Activated CD4-positive, alpha-beta T cell treated with anti-CD3 and anti-CD28 coated beads, Interleukin-2, amount 50 U/mL, for 4 hours (primary cell): Measurements from ENCODE around the gene SEZ6L2.
"Not testable (repeated sequence)": the region's sequence is repeated elsewhere in the genome, so short reads cannot be mapped to it uniquely, and the experiment has no call there.

Experiments used
- DNase-seq, 2 experiments: peaks; one replicate each; pipeline ENCODE4 v3.0.0-alpha.2; 2020

SEZ6L2 gene

DNA sequence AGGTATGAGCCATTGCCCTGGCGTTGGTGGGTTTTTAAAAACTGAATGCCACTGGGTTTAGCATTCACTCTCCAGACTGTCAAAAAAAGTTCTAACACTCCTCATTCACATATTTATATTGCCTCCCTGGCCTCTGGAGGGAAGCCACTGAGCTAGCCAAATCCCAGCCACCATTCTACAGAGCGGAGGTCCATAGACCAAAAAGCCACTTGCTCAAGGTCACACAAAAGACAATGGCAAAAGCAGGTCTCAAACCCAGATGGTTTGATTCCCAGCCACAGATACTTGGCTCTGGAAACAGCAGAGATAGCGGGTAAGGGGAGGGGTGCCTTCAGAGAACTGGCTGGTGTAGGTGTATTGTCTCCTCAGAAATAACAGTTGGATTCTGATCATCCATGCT lies 18.3 kb downstream of the SEZ6L2 start:
- DNase-seq = no peak

DNA sequence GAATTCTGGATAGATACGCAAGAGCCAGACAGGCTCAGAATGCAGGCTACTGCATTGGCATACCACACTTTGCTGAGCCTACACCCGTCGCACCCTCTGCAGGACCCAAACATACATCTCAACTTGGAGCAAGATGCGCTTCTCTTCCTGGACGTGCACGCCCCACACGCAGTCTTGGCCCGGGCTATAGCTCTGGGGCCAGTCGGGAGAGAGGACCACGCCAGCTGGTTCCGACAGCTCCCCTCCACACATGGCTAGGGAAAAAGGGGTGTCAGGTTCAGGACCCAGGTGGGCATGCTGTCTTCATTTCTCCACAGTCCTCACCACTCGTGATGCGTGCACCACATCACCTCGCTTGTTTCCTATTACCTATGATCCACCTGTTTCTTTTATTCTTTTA lies 21.2 kb downstream of the SEZ6L2 start:
- DNase-seq = no peak

DNA sequence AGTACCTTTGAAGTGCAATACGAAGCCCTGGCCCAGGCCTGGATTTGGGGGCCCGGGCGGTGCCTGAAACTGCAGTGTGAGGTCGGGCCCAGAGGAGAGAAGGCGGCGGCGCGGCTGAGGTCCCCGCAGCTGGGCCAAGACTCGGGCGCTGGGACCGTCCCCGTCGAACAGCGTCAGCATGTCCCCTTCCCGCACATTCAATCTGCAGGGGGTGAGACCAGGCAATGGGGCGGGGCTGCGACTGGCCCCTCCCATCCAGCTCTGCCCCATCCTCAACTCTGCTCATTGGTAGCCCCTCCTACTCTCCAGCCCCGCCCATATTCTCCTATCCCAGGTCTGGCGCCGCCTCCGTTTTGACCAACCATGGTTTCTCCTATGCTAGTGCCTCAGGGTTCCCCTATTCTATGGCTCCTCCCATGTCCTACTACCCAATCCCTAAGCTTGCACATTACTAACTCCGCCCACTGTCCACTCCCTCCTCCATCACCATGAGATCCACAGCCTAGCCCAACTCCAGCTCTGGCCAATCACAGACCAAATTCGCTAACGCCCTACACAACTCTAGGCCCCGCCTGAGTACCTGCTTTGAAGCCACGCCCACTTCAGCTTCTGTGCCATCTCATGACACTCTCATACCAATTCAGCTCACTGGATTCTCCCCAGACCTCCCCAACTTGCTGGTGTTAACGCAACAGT lies 21.9 kb downstream of the SEZ6L2 start:
- peak; percentile 31 to 33 for DNase-seq

DNA sequence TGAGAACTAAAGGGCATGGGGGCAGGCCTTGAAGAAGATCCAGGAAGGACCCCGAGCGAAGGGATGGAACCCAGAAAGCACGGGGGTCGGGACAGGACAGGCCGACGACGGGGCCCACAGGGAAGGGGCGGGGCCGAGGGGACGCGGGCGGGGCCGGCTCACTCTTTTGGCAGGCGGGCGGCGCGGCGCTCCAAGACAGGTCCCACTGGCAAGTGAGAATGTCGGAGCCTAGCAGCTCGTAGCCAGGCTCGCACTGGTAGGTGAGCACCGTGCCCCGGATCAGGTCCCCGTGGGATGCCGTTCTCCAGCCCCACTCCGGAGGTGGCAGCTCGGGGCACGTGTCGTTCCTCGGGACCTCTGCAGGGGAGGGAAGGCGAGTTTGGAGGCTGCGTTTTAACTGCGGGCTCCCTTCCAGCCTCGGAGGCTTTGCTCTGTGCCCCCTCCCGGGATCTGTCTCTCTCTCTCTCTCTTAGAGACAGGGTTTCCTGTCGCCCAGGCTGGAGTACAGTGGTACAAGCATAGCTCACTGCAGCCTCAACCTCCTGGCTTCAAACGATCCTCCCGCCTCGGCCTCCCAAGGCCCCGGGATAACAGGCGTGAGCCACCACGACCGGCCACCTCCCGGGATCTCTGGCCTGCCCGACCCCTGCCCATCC lies 22.6 kb downstream of the SEZ6L2 start:
- DNase-seq = peak; percentile 17 to 31

DNA sequence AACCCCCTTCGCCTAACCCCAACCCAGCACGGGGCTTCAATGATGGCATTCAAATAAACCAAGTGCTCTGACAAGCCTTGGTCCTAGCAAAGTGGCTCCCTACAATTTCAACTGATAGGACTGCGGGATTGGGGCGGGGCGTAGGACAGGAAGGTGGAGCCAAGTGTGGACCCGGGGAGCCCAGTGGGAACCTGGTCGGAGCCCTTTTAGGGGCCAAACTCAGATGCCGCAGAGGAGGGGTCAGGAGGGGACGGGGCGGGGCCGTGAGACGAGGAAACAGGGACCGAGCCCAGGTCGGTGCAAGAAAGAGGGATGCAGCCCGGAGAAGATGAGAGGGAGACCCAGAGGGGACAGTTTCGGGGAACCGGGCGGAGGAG lies 23.1 kb downstream of the SEZ6L2 start:
- no peak for DNase-seq

DNA sequence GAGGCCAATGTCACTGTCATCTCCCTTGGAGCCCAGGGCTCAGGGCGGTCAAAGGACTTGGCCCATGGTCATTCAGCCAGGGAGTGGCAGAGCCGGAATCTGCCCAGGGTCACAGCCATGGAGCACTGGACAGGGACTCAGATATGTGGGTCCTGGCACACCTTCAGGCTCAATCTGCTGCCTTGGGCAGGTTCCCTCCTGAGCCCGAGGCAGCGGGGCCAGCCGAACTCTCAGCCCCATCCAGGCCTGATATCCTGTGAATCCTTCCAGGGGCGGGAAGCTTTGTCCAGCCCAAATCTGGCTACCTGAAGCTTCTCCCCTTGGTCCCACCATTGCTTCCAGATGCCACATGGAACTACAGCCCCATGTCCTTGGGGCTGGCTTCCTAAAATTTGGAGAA lies 24.1 kb downstream of the SEZ6L2 start:
- no peak for DNase-seq

DNA sequence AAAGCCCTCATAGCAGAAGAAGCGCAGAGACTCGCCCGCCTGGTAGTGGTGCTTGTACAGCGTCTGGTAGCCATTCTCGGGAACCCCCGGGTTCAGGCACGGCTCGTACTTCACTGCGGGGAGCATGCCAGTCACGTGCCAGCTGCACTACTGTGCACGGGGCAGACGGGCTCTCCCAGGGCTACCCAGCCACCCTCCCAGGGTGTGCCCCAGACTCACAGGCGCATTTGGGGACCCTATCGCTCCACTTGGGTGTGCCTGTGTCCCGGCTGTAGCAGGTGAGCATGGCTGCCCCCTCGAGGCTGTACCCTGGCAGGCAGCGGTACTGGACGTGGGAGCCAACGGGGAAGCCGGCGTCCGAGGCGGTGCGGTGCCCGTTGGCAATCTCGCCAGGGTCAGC lies 26.0 kb downstream of the SEZ6L2 start:
- DNase-seq = no peak

DNA sequence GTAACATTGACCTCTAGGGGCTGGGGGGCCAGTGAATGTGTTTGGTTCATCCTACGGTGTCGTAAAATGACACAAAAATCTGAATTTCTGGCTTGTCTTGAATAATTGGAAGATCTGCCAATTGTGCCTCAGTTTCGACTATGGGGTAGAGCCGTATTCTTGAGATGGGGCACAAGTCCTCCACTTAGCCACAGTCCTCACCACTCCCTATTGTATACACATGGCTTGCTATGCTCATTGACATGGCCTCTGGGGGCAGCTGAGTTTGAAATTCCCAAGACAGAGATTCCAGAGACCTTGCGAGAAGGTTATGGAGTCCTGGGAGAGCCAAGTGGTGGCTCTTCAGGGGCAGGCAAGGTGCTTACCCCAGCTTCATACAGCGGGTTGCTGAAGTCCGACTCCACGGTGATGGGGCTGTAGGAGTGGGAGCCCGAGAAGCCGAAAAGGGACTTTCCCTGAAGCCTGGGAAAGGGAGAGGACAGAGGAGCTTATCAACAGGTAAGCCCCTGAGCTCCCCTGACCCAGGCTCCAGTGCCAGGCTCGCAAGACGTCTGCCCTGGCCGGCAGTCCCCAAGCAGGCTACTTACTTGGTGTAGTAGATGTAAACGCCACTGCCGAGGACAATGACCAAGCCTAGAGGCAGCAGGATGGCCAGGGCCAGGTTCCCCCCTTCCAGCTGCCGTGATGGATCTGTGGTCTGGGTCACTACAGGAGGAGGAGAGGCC lies 27.4 kb downstream of the SEZ6L2 start:
- DNase-seq = no peak

DNA sequence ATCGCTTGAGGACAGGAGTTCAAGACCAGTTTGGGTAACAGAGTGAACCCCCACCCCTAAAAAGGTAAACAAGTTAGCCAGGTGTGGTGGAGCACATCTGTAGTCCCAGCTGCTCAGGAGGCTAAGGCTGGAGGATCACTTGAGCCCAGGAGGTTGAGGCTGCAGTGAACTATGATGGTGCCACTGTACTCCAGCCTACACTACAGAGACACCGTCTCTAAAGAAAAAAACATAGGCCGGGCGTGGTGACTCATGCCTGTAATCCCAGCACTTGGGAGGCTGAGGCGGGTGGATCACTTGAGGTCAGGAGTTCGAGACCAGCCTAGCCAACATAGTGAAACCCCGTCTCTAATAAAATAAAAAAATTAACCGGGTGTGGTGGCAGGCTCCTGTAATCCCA lies 30.3 kb downstream of the SEZ6L2 start:
- DNase-seq = not testable (repeated sequence)

DNA sequence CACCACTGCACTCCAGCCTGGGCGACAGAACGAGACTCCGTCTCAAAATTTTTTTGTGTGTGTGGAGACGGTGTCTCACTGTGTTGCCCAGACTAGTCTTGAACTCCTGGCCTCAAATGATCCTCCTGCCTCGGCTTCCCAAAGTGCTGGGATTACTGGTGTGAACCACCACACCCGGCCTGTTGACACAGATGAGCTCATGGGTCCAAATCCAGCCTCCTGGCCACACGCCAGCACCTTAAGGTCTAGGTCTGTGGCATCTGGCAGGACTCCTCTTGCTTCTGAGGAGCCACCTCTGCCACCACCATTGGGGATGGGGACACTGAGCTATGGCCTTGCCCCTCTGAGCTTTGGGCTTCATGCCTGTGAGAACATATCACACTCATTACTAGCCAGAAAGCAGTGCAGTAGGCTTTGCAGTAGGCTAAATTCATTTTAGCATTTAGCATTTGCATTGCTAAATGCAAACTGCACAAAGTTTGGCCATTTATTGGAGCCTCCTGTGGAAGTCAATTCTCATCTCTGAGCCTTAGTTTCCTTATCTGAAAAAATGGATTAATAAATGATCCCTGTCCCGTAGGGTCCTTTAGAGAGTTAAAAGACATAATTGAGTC lies 30.8 kb downstream of the SEZ6L2 start:
- DNase-seq = no peak

DNA sequence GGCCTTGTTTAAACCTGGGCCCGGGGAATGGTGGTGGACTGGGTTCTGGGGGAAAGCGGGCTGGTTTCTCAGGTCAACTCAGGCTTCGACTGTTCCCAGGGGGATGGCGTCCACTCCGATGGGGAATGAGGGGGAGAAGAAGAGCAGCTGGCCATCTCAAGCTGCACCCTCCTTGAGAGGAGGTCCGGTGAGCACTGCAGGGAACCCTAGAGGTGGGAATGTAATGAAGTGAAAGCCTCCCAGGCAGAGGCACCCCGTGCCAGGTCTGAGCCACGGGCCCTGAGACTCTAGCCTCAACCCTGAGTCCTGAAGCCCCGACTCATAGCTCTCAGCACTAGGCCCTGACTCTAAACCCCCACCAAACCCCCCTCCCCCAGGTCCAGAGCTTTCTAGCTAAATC lies 35.1 kb downstream of the SEZ6L2 start:
- no peak for DNase-seq

DNA sequence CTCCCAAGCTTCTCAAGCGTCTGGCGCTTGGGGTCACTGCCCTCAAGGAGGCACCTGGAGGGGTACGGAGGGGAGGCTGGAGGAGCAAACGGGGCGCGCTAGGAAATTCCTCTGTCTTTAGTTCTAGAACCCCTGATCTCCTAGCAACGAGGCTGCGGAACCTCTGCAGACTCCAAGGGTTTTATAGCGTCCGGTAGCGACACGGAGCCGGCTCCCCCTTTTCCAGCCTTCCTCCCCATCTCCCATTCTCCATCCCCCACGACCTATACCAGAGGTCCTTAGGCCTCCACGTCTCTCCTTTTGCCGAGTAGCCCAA lies 35.7 kb downstream of the SEZ6L2 start:
- no peak for DNase-seq

DNA sequence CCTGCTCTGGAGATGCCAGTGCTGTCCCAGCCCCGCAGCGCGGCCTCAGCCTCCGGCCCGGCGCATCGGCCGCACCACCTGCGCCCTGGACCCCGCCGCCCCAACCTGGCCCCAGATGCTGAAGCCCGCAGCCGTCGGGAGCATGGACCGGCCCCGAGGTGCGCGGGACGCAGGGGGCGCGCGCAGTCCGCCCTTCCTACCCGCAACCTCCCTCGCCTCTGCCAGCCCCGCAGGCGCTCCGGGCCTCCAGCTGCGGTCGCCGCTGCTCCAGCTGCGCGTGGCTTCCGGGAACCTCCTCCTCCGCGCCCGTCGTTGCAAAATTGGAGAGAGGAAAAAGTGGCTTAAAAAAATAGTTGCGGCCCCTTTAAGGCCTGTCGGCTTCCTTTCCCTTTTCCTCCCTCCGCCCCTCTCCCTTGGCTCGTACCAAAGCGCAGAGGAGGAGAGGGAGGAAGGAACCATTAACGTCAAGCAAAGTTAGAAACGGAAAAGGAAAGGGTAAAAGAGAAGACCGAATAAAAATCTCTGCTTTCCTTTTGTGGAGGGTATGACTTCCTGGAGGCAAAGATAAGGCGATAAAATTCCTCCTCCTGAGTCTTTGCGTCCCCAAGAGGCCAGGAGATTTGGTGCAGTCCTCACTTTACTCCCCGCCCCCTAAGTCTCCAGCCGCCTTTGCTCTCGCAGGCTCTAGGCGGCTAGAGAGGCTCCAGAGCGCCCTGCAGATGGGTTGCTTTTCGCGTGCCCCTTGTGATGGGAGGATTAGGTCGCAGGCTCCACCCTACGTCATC lies 36.3 kb downstream of the SEZ6L2 start, which contains the start of gene CDIPT:
CDIPT (minus strand) TSS at position 343 of the 785 bp plus-strand sequence. CDS start 369 bp downstream, outside the sequence.
- peak; percentile 89 to 91 for DNase-seq

DNA sequence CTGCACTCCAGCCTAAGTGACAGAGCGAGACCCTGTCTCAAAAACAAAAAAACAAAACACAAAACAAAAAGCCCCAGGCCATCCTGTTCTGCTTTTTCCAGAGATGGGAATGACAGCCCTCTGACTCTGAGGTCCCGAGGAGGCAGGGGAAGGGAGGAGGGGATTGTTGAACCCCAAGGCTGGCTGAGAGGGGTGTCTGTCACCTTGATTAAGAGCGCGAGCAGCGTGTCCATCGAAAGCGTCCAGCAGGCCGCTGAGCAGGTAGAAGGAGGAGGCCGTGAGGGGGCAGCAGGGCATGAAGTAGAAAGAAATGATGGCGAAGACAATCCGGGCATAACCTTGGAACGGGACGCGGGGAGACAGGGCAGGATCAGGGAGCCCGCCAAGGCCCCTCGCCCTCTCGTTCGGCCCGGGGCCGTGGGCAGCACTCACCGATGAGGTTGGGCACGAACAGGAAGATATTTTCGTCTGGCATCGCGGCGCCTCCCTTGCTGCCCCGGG lies 36.9 kb downstream of the SEZ6L2 start:
- DNase-seq = no peak

DNA sequence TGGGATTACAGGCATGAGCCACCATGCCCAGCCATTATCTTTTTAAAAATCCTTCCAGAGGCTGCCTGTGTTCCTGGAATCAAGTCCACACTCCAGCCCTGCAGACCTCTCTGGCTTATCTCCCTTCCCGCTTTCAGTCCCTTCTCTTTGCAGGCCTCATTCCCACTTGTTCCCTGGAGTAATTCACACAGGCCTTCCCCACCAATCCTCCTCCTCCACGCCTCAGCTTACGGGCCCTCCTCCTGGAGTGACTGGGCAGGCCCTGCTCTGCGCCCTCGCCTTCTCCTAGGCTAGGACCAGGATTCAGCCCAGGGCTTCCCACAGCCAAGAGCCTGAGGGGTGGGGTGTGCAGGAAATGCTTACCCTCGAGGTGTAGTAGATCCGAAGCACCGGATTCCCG lies 39.1 kb downstream of the SEZ6L2 start:
- no peak for DNase-seq

DNA sequence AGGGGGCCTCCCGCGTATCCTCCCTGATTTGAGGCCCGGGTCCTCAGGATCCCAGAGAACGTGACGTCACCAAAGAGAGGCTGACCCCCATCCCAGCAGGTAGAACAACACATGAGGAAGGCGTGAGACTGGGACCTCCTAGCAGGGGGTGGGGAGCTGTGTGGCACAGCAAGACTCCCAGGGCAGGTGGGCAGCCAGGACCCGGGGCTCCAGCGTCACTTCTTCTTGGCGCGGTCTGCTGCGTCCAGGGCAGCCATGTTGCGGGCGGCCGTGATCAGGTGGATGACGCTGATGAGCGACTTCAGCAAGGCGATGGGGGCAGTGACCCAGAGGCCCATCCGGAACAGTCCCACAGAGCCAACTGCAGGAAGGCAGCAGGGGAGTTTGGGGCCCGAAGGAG lies 40.4 kb downstream of the SEZ6L2 start:
- no peak for DNase-seq

DNA sequence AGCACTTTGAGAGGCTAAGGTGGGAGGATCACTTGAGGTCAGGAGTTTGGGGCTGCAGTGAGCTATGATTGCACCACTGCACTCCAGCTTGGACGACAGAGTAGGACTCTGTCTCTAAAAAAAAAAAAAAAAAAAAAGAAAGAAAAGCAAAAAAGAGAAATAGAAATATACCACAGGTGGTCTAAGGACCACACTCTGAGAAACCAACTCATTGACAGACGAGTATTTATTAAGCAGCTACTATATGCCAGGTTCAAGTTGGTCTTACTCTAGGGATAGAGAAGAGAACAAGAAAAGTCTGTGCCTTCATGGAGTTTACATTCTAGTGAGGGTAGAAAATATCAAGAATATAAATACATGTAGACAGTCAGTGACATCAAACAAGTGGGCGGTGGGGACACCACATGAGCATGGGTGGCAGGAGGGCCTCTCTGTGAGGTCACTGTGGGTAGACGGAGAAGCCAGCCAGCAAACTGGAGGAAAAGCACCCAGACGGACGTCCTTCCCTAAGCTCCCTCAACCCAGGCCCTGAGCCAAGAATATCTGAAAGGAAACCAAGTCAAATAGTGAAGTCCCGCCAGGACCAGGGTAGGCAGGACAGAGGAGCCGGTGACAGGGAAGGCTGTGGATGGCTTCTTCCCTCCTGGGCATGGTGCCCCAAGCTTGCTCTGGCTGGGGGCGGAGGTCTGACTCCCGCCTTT lies 41.1 kb downstream of the SEZ6L2 start:
- DNase-seq = no peak

DNA sequence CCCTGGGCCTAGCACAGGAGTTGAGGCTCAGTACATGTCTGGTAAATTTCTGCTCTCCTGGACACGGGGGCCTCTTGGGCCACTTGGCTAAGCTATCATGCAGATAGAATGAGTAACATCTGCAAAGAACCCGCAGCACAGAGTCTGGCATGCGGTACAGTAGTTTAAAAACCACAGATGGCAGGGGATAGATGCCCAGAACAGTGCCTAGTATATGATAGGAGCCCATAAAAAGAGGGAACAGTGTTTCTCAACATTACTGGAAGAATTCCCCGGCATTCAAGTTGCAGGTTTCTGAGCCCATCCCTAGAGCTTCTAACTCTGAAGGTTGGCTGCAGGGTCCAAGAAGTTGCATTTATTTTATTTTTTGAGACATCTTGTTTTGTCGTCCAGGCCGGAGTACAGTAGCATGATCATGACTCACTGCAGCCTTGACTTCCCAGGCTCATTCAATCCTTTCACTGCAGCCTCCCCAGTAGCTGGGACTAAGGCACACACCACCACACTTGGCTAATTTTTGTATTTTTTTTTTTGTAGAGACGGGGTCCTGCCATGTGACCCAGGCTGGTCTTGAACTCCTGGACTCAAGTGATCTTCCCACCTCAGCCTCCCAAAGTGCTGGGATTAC lies 42.1 kb downstream of the SEZ6L2 start:
- DNase-seq = no peak

DNA sequence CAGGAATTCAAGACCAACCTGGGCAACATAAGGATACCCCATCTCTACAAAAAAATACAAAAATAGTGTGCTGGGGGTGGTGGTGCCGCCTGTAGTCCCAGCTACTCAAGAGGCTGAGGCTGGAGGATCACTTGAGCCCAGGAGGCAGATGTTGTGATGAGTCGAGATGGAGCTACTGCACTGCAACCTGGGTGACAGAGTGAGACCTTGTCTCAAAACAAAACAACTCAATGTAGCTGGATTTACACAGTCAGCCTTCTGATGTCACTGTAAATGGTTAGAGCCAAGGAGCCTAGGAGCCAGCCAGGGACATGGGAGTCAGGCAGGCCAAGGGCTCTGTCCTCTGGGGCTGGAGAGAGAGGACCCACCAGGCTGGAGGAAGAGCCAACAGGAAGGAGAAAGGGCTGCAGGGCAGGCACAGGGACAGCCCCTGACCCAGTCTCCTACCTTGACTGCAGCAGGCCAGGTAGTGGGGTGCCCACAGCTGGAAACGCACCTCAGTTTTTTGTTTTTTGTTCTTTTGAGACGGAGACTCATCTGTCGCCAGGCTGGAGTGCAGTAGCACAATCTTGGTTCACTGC lies 44.7 kb downstream of the SEZ6L2 start:
- DNase-seq = no peak

DNA sequence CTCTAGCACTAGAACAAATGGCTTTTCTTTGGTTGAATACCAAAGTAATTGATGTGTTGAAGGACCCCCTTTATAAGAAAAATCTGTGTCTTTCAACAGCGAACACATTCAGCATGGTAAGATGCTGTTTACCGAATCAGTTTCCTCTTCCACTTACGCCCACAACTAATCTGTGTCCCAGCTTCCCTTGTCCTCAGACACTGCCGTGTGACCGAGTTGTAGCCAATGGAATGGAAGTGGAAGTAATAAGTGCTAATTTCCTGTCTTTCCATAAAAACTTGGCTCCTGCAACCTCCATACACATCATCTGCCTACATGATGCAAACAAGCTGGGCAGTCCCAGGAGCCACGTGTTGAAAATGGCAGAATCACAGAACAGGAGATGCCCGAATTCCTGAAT lies 46.7 kb downstream of the SEZ6L2 start:
- no peak for DNase-seq

DNA sequence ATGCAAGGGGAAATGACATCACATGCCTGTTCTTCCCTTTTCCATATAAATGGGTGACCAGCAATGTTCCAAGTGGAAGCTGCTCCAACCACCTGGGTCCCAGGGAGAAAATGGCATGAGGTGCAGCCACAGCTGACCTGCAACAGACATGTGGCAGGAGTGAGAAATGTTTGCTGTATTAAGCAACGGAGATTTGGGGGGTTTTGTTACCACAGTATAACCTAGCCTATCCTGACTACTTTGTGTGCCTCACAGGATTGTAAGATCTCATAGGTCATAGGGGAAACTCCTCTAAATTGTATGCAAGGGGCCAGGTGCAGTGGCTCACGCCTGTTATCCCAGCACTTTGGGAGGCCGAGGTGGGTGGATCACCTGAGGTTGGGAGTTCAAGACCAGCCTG lies 48.4 kb downstream of the SEZ6L2 start:
- DNase-seq = no peak
